Myometrial cell (primary cell): Measurements from ENCODE around the gene HOOK1. TPM values are rescaled to one million over a fixed set of nuclear protein-coding genes. Genes with fewer than 3 reads are reported as not detected.

Source experiments
- total RNA-seq: library from RNA; depleted of rRNA; stranded (reverse); fragments of >200 nt; gene quantifications from 2 replicates; pipeline ENCODE4 v1.2.3, GENCODE V29; 2015

HOOK1 gene
- total RNA-seq = 2.0 TPM in 1 of 2 replicates, not detected in the other

DNA sequence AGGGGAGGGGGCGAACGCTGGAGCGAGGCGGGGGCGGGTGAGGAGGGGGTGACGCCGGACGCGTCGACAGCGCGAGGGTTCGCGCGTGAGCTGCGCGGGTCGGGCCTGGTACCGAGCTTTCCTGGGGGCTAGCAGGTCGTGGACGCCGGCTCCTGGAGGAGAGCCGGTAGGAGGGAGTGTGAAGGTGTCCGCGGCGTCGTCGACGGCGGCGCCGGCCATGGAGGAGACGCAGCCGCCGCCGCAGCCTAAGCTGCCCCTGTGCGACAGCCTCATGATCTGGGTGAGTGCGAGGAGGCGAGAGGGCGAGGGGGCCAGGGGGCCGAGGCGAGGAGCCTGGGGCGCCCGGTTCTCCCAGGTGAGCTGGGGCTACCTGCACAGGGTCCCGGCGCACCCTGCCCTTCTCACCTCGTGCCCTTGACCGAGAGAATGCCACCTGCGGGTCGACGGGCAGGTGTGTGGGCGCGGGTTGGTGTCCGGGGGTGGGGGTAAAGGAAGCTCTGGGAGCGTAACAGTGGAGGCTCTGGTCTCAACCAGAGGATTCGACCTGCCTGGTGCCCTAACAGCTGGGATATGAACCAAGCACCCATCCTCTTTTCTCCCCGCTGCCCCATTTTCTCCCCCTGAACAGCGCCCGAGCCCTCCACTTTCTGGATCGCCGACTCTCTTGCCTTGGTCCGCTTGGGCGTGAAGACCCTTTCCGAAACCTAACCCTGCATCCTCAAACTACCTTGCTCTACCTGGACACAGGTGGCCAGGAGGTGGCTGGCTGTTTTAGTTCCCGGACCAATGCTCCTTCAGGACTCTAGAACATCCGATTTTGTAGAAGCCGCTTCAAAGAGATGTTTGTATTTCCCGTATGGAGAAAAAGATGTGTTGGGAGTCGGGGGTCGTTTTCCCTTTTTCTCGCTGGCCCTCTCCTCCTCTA lies at the start of gene HOOK1:
TSS of gene HOOK1 (plus strand) at position 49 of the 925 bp plus-strand sequence. CDS start at position 218, 169 bp downstream.

Other genes starting within 250 kb of the HOOK1 start
- 0.18 TPM in 1 of 2 replicates, not detected in the other for gene CYP2J2, start 111.8 kb downstream of the HOOK1 start, total RNA-seq